WI38 (cell line): ENCODE measurements around the gene IGSF3.

Source experiments
- H3K4me3 ChIP-seq: 2 replicates; pipeline ENCODE4 v1.5.1; 2011; ENCODE audit warnings: low read depth, mild to moderate bottlenecking, control low read depth, low read length
- TF ChIP-seq, protein P1 (sequence below): IDR thresholded peaks from 2 replicates; pipeline ENCODE4 v1.5.1; 2012; ENCODE audit warnings: low read depth, mild to moderate bottlenecking, control low read depth, low read length

IGSF3 gene

DNA sequence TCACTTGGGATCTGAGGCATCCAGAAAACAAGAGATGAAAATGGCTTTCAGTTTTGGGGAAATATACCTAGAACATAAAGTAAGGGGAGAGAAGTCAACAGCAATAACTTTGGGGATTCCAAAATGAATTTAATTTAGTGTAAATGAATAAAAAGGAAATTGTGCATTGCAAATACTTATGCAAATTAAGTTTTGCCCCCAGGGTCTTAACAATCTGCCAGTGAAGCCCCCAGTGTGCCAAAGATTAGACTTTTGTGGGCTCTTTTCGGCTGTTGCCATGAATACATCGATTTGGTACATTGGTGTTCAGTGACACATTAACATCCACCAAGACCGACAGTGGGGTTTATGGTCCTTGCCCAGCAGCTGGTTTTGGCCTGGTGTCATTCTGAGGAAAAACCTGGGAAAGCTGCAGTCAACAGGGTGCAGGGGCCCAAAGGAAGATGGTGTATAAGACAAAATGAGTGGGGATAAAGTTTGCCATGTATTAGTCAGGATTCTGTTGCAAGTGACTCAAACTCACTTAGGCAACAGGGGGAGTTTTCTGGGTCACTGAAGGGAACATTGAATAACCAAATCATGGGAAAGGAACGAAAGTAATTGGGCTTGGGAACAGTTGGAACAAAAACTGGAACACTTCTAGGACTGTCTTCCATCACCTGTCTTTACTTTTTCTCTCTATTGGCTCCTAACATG lies 30.2 kb upstream of the IGSF3 start:
- TF ChIP-seq, protein P1, sequence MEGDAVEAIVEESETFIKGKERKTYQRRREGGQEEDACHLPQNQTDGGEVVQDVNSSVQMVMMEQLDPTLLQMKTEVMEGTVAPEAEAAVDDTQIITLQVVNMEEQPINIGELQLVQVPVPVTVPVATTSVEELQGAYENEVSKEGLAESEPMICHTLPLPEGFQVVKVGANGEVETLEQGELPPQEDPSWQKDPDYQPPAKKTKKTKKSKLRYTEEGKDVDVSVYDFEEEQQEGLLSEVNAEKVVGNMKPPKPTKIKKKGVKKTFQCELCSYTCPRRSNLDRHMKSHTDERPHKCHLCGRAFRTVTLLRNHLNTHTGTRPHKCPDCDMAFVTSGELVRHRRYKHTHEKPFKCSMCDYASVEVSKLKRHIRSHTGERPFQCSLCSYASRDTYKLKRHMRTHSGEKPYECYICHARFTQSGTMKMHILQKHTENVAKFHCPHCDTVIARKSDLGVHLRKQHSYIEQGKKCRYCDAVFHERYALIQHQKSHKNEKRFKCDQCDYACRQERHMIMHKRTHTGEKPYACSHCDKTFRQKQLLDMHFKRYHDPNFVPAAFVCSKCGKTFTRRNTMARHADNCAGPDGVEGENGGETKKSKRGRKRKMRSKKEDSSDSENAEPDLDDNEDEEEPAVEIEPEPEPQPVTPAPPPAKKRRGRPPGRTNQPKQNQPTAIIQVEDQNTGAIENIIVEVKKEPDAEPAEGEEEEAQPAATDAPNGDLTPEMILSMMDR, result no peak
- H3K4me3 ChIP-seq, result no peak overlapping the region

DNA sequence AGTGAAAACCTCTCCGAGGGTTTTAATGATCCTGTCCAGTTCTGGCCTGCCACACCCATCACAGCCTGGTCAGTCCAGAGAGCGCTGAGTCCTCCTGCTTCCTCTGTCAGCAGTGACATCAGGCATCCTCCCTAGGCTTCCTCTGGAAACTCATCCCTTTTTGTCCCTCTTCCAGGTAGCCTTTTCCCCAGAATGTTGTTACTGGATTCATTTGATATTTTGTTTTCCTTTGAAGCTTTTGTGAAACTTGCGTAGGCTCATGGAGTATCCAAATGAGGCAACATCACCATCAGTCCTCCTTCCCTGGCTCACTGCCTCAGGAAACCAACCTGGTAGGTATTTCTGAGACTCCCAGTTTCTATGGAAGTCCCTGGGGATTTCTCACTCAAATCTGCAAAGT lies 27.0 kb upstream of the IGSF3 start:
- no peak overlapping the region for H3K4me3 ChIP-seq
- TF ChIP-seq, protein P1, result no peak

DNA sequence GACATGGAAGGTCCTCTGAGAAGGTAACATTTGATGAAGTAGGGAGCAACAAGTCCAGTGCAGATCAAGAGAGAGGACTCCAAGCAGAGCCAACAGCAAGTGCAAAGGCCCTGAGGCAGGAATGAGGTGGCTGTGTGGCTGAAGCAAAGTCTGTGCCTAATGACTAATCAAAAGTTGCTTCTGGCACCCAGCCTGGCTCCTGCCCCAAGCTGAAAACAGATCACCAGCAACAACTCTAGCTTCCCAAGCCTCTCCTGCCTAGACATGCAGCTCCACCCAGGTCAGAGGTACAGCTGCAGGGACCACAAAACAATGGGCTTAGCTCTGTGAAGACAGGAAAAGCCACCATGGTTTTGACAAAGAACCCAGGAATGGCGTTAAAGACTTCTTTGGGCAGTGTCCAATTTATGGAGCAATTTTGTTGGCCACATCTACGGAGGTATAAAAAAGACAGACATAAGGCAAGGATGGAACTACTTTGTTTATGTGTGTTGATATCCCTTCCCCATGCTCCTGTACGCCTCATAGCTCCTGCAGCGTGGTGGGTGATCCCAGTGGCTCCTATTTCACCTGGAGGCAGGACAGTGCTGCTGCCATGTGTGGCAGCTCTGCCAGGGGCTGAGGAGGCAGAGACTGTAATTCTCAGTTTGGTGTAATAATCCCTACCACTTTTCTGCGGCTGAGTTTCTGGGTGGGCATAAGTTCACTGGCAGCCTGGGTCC lies 26.4 kb upstream of the IGSF3 start:
- no peak overlapping the region for H3K4me3 ChIP-seq
- TF ChIP-seq, protein P1, result no peak

DNA sequence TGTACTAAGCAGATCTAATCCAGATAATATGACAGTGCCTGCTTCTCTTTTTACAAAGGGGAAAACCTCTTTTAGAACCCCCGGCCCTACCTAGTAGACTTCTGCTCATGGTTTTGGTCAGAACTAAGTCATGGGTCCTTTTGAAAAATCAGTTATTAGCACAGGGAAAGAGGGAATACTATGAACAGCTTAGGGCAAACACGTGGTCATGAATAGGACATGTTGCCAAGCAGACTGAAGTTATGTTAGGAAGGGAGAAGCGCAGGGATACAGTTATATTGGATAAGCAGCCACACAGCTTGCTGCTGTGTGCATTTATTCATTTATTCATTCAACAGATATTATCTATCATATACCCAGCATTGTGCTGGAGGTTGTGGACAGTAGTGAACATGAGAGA lies 25.3 kb upstream of the IGSF3 start:
- TF ChIP-seq, protein P1, result no peak
- no peak overlapping the region for H3K4me3 ChIP-seq

DNA sequence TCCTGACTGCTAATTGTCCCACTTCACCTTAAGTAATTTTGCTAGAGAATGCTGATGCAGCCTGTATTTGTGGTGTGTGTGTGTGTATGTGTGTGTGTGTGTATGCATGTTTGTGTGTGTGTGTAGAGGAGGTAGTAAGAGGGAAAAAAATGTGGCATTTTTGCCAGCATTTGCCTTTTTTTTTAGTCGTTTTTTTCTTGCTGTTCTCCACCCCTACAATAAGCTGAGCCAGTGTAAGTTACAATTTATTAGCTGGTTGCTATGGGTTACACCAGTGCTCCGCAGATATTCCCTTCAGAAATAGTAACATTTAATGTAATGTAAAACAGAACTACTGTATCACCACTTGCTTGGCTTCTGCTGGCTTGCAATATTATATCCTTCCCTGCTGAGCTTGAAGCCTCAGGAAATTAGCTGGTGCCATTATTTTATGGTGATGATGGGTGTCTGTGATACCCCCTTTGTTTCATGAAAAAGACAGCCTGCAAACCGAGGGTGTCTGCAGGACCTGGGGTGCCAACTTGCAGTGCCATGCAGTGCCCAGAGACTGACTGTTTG lies 23.4 kb upstream of the IGSF3 start:
- no peak overlapping the region for H3K4me3 ChIP-seq
- TF ChIP-seq, protein P1, result no peak

DNA sequence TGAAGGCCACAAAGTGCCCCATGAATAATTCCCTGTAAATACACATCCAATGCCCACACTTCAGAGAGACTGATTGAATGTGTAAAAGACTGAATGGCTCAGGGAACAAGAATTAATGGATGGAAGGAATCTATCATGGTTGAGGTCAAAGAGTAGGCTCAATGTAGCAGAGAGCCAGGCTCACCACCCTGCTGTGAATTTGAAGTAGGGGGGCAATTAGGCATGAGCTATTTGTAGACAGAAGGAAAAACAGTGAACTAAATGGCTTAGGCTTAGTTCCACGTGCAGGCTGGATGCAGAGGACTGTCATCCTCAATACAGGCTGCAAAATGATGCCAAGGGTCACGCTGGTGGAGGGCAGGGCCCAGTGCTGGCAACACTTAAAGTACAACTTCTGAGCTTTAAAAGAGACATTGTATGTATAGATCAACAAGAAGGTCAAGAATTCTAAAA lies 22.9 kb upstream of the IGSF3 start:
- no peak overlapping the region for H3K4me3 ChIP-seq
- TF ChIP-seq, protein P1, result no peak
